HPDE6-E6E7 (cell line): ENCODE results near the gene ALDOA.
A peak's percentile ranks its signal among the peaks of the same experiment; 100 is the strongest.
"Not testable (repeated sequence)": the region's sequence is repeated elsewhere in the genome, so short reads cannot be mapped to it uniquely, and the experiment has no call there.

Source experiments
- DNase-seq: peaks from one replicate; pipeline ENCODE4 v3.0.0; 2011; ENCODE audit warnings: missing footprints; ENCODE audit errors: extremely low spot score

The ALDOA gene

DNA sequence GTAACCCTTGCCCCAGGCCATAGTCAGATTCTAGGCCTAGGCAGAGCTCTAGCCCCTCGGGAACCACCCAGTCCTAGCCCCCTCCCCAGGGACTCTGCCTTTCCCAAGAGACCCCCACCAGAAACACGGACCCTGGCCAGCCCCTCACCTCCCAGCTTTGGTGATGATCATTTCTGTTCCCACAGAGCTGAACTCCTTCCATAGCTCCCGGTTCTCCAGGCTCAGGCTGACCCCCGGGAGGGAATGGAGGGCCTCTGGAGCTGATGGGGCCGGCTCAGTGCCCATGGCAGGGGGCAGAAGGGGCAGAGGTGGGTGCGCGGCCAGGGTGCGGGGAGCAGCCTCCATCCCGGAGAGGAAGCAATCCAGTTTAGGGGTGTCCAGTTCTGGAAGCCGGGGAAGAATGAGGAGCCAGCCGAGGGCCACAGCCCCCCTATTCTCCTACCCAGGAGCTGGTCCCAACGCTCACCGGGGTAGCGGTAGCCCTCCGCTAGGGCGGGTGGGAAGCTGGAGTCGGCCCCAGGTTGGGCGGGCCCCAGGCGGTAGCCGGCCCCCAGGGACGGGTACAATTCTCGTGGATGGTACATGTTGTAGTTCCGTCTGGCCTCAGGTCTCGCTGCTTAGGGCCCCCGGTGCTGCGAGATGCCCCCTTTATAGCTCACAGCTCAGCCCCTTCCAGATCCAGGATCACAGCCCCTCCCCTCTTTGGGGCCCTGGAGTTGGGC, 25.2 kb downstream of the ALDOA start:
- DNase-seq, result no peak

DNA sequence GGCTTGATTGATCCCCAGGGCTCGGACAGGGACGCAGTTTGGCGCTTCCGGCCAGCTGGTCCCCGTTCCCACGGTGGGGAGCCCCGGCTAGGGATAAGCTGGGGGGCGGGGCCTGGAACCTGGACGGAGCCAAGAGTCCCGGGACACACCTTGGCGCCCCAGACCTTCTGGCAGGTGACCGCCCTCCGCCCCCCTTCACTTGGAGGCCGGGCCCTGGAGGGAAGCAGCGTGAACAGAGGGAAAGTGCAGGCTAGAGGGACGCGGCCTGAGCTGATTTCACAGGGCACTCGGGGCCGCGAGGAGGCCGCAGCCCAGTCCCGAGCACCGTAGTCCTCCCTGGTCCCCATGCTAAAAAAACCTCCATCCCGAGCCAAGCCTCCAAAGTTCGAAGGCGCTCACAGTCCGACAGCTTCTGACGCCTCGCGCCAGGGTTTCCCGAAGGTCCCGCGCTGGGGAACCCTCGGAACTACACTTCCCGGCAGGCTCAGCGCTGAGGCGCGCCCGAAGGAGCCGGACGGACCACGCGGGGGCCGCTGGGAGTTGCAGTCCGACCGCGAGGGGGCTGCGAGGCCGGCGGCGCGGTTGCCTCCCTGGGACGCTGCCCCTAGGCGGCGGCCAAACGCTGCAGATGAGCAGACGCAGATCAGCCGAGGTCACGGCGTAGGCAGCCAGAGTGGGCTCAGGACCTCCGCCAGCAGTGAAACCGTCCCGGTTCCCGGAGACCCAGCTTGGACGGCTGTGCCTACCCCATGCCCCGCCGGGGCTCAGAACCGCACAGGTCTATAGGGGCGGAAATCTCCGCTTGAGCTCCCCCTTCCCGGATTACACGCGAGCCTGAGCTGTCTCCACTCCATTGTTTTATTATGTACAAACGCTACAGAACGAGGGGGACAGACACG, 26.2 kb downstream of the ALDOA start, which contains the start of gene TBX6:
TBX6 (minus strand) TSS at position 451 of the 899 bp plus-strand sequence. CDS start 731 bp downstream, outside the sequence.
- DNase-seq, result peak; percentile 79

DNA sequence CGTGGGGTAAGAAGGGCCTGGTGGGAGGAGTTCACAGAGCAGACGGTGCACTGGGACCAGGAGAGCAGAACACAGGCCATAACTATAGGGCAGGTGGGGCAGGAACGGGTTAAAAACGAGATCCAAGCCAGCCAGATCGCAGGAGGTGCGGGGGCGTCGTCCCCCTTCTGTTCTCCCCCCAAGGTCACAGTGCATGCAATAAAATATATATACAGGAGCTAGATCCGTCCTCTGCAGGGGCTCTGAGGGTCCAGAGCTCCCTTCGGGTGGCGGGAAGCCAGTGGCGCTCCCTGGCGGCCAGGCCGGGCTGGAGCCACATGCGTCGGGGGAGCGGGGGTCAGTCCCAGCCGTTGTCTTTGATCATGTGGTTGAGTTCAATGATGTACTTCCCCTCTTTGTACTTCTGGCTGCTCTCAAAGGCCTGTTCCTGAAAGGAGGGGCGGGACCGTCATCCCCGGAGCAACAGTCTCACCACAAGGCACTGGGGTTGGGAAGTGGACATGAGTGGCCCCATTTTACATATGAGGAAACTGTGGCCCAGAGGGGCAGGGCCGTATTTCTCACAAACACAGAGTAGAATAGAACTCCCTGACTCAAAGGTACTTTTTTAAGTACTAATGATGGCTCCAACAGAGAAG, 26.9 kb downstream of the ALDOA start:
- DNase-seq, result peak; percentile 58

DNA sequence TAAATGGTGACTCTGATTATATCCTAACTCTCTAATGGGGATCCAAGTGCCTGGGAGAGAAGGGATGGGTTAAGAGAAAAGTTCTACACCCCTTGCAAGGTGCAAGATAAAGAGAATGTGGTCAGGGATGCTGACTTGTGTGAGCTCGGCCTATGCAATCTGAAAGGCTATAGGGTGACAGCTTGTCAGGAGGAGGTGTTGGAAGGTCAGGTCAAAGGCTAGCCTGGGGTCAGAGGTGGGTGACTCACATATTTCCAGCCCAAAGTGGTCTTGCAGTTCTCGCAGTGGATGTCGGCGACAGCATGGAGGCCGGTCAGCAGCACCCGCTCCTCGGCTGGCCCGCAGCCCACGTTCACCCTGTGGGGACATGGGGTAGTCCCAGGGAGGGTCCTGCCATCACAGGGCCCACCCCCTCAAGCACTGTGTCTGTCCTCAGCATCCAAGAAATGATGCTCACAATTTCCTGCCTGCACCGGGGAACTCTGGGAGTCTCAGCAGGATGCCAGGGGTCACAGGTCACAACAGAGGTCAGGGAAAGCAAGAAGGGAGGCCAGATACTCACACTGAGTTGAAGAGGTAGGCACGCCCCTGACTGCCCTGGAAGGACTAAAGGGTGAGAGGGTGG, 29.1 kb downstream of the ALDOA start:
- no peak for DNase-seq

DNA sequence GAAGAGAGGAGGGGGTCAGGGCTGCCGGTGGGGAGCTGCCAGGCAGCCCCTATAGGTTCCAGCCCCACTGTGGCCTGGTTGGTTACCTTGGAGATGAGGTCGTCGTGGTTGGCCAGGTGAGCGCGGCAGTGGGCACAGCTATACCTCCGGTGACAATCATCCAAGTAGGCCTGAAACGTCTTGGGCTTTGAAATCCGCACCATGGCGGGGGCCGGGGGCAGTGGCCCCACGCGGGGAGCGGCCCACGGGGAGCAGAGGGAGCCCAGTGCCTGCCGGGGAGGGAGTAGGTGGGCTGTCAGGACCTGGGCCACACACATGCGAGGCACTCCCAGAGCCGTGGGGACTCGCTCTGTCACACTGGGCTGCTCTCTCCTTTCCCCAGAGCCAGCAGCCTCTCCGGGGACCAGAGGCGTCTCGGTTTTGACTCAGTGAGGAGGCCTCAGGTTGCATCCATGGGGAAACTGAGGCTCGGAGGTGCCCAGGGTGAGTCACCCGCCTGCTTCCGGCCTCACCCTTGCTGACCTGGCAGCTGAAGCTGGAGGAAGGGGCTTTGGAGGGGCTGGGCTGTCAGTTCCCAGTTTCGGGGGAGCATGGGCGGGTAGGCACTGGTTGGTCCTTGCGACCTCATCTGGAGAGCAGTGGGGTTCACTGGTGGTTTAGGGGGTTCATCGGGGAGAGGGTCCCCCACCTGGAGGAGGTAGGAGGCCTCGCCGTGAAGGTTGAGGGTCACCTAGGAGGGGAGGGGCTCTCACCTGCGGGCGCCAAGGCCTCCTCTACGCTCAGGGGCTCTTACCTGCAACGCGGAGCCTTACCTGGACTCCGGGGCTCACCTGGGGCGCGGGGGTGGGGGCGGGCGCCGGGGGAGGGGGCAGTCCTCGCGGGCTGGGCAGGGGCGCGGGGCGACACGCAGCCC, 29.9 kb downstream of the ALDOA start:
- no peak for DNase-seq

DNA sequence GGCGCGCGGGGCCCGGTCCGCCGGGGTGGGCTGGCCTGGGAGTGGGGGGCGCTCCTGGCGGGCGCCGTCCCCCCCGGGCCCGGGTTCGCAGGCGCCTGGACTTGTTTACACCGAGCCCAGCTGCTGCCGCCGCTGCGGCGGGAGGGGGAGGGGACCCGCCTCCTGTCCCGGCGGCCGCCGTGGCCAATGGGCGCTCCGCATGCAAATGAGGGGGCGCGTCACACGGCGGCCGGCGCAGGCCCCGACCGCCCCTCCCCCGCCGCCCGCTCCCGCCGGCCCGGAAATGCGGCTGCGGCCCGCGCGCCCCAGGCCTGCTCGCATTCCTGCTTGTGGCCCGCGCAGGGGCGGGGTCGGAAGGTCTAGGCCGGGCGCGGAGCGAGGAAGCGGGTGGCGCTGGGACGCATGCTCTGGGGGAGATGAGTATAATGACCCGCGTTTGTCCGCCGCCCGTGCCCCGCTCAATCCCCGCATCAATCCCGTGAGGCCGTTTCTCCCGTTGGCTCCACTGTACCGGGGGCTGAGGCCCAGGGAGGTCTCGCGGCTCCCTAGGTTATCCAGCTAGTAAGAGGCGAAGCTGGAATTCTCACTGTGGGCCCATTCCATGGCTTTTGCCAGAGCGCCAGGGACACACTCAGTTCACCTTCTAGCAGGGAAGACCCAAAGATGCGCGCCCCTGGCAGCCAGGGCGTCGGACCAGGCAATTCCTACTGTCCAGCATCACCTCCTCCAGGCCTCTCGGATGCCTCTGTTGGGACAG, 30.7 kb downstream of the ALDOA start, which contains the start of gene YPEL3:
YPEL3 (minus strand) TSS at position 109 of the 757 bp plus-strand sequence. CDS start 731 bp downstream, outside the sequence.
- DNase-seq, result peak; percentile 89

DNA sequence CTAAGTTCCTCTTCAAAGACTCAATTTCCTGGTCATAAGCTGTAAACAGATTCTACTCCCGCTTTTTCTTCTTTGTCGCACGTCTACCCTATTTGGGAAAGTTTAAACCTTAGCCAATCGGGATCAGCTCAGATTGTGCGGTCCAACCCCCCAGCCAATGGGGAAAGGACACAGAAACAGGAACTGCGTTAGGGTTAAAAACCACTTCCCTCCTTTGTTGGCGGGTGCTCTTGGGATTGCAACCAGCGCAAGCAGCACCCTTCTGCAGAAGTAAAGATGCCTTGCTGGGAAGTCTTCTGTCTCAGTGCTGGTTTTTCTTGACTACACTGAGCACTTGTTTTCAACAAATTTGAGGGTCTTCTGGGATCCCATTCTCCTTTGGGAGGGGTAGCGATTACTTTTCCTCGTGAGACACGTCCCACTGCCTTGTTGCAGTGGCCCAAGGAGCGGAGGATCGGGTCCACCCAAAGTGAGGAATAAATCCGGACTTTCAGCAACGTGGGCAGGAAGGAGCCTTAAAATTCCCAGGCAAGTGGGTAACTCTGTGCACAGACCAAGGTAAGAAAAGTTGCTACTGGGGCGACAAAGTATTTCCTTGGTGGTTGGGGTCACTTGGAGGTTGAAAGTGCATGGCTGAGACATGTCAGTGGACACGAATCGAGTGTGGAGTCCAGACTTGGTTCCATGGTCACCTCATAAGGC, 31.5 kb downstream of the ALDOA start:
- DNase-seq, result no peak

DNA sequence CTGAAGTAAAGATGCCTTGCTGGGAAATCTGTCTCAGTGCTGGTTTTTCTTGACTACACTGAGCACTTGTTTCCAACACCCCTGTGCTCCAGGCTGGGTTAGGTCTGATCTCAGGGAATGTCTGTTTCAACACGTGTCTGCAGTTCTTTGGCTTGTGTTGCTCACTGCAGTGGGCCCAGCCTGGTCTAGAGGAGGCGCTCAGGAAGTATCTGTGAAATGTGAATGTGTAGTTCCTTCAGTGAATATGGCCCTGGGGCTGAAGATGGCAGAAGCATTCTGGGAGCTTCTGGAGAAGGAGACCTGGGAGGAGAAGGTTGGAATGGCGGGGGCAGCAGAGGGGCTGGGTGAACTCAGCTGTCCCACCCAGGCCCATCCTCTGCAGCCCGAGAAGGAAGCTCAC, 38.5 kb downstream of the ALDOA start:
- DNase-seq, result no peak

DNA sequence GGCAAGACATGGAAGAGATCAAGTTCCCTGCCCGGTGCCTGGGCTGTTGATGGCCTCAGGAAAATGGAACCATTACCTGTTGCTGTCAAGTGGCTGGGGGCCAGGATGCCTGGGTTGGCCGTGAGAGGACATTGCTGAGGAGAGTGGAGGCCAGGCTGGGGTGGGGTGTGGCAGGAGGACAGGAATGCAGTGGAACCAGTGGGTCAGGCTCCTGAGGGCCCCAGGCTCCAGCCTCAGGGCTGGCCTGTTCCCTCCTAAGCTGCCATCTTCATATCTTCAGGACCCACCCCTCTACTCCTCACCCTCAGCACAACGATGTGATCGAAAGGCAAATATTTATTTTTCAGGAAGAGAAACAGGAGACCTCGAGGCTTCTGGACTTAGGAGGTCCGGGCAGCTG, 38.9 kb downstream of the ALDOA start:
- no peak for DNase-seq

DNA sequence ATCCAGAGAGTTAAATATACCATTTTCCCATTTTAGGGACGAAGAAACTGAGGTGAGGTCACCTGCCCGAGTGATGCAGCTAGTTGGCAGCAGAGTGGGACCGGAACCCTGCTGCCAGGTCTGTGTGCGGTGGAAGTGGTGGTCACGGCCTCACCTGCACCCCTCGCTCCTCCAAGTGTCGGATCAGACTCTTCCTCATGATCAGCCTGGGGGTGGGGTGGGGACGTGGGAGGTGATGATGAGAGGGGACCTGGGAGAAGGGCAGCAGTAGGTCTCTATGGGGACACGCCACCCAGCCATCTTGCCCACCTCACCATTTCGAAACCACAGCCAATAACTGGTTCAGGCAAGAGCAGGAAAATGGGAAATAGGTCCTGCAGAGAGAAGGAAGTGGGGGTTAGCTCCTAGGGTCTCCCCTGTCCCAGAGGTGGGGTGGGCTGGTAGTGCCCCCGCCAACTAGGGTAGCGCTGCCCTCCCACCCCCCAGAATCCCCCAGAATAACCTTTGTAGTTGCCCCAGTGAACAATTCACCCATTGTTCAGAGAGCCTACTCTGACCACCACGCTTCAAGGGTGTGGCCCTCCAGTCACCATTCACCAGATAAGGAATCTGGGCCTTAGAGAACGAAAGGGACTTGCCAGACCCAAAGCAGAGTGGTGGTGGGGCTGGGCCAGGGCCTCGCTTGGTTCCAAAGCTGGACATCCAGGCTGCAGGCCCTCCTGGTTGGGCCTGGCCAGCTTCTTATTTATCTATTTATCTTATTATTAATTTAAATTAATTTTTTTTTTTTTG, 42.7 kb downstream of the ALDOA start:
- DNase-seq, result no peak

DNA sequence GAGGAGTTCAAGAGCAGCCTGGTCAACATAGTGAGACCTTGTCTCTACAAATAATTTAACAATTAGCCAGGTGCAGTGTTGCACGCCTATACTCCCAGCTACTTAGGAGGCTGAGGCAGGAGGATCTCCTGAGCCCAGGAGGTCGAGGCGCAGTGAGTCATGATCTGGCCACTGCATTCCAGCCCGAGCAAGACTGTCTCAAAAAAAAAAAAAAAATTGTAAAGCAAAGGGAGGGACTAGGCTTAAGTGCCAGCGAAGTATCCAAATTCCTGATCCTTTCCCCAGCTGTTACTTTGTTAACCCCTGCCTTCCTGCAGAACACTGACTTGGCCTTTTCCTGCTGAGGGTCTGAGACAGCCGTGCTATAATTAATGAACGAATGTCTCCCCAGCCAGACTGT, 45.1 kb downstream of the ALDOA start:
- no peak for DNase-seq

DNA sequence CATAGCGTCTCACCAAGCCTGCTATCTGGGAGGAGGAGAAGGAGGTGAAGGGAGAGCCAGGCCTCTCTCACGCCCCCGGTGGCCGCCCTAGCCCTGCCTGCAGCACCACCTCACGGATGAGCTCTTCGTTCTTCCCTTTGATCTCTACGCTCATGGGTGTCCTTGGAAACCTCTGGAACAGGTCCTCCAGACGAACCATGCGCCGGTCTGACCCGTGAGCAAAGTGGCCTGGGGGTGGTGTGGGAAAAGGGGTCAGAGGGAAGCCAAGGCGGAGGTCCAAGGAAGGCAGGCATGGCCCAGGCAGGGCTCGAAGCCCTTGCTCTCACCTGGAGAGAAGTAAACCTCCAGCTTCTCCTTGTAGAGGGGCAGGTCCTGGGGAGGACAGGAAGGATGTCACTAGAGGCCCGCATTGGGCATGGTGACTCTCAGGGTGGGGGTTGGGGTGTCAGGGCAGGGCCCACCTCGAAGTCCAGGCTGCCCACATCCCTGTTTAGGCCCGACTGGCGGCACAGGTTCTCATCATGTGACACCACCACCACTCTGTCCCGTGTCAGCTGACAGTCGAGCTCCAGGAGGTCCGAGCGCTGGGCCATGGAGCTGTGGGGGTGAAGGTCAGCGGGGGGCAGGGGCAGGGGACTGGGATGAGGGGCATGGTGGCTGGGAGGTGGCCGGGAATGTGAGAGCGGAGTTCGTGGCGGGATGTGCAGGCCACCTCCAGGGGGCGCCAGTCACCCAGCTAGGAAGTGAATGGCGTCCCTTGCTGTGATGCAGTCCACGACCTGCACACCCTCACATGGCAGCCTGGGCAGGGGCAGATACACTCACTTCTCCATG, 46.9 kb downstream of the ALDOA start:
- no peak for DNase-seq

DNA sequence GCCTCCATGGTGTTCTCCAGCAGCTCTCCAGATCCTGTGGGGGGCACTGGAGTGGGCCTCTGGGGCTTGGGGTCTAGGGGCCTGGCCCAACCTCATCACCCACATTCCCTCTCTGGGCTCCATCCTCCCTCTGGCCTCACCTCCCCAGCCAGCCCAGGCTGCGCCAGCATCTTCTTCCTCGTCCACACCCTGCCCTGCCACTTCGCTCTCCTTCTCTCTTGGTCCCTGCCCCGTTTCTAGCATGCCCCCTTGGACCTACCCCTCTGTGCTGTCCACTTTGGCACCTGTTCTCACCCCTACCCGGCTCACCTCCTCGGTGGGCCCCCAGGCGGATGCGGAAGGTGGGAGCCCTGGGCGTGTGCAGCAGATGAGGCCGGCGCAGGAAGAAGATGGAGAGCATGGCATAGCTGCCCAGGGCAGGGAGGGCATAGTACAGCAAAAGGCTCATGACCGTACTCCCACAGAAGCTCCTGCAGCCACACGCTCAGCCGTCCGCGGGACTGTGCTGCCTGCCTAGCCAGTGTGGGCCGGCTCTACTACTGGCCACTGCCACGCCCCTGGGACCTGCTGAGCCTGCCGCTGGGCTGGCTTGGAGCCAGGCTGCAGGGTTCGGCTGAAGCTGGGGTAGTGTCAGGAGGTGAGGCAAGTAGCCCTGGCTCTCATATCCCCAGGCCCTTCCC, 47.6 kb downstream of the ALDOA start, which contains the start of gene GDPD3:
GDPD3 (minus strand) TSS at position 507 of the 680 bp plus-strand sequence; CDS start at position 448, 59 bp downstream.
- no peak for DNase-seq

DNA sequence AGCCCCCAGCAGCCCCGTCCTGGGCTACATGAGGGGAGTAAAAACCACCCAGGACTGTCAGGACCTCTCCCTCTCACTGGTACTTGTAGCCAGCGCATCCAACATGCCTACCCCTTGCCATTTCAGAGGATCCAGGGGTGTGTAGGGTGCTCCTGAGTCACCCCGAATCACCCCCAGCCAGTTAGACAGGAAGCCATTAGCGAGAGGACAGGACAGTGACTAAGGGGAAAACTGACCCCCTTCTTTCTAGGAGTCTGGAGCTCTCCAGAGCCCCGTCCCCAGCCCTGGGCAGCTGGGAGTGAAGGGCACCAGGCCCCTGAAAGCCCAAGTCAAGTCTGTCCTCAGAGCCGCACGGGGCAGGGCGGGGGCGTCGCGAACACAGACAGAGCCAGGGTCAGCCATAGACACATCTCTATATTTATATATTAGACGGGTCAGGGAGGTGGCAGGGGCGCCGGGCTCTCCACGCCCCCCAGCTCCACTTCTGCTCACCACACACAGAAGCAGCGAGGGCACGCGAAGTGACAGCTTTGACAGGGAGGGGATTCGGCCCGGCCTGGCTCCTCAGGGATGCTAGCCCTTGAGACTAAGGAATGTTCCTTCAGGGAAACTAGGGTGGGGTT, 48.3 kb downstream of the ALDOA start:
- DNase-seq, result no peak

DNA sequence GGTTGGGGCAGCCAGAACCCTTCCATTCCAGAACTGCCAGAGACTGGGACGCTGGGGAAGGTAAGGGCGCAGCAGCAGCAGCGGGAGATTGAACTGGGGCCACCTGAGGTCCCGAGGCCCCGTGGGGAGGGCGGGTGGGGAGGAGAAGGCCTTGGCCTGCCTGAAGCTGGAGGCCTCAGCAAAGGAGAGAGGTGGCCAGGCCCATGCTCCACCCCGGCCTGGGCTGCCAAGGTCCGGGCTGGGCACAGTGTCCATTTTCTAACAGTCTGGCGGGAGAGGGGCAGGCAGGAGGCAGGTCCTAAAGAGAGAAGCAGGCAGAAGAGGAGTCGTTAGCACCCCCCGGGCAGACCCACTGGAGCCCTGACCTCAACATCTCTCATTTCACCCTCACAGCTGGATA, 48.9 kb downstream of the ALDOA start:
- no peak for DNase-seq

DNA sequence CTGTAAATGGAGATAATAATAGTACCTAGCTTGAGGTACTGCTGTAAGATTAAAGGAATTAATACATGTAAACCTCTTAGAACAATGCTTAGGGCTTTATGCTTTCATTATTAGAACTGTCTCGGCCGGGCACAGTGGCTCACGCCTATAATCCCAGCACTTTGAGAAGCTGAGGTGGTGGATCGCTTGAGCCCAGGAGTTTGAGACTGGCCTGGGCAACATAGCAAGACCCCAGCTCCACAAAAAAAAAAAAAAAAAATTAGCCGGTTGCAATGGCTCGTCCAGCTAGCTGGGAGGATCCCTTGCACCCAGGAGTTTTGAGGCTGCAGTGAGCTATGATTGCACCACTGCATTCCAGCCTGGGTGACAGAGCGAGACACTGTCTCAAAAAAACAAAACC, 49.3 kb downstream of the ALDOA start:
- DNase-seq, result not testable (repeated sequence)
